Astrocyte (in vitro differentiated cells and primary cell): ENCODE data around the gene NPW. TPM values are rescaled to one million over a fixed set of nuclear protein-coding genes. Genes with fewer than 3 reads are reported as not detected.

ENCODE experiments used
- DNase-seq: peaks from one replicate; pipeline ENCODE4 v3.0.0-alpha.2; 2010; ENCODE audit warnings: low read depth
- FAIRE-seq: peaks from 2 replicates; lab custom pipeline; 2011; peaks lifted over from hg19 to GRCh38; lab: Jason Lieb, UNC
- H2AFZ ChIP-seq: 2 replicates; pipeline ENCODE4 v1.6.0; 2012; ENCODE audit warnings: low read depth, low read length, inconsistent platforms
- H3K27ac ChIP-seq: 2 replicates; pipeline ENCODE4 v1.5.1; 2011; ENCODE audit warnings: low read depth, low read length, inconsistent platforms
- H3K27me3 ChIP-seq: 2 replicates; pipeline ENCODE4 v1.6.0; 2011; ENCODE audit warnings: low read length, inconsistent platforms; ENCODE audit not compliant: insufficient read depth
- H3K36me3 ChIP-seq: 2 replicates; pipeline ENCODE4 v1.5.1; 2011; ENCODE audit warnings: low read length, inconsistent platforms; ENCODE audit not compliant: insufficient read depth
- H3K4me1 ChIP-seq: 2 replicates; pipeline ENCODE4 v1.5.1; 2011; ENCODE audit warnings: low read length, inconsistent platforms; ENCODE audit not compliant: insufficient read depth
- H3K4me2 ChIP-seq: 2 replicates; pipeline ENCODE4 v1.6.0; 2012; ENCODE audit warnings: low read length, inconsistent platforms
- H3K4me3 ChIP-seq: 2 replicates; pipeline ENCODE4 v1.5.1; 2011; ENCODE audit warnings: low read depth, mild to moderate bottlenecking, low read length, inconsistent platforms; ENCODE audit not compliant: insufficient read depth
- H3K79me2 ChIP-seq: 2 replicates; pipeline ENCODE4 v1.6.0; 2012; ENCODE audit warnings: mild to moderate bottlenecking, low read length, inconsistent platforms; ENCODE audit not compliant: insufficient read depth
- H3K9ac ChIP-seq: 2 replicates; pipeline ENCODE4 v1.6.0; 2012; ENCODE audit warnings: mild to moderate bottlenecking, low read length, inconsistent platforms
- H3K9me3 ChIP-seq: 2 replicates; pipeline ENCODE4 v1.5.1; 2012; ENCODE audit warnings: low read depth, mild to moderate bottlenecking, low read length, inconsistent platforms; ENCODE audit not compliant: insufficient read depth
- H4K20me1 ChIP-seq: 2 replicates; pipeline ENCODE4 v1.6.0; 2012; ENCODE audit warnings: low read length, inconsistent platforms; ENCODE audit not compliant: insufficient read depth
- H3K27ac Mint-ChIP-seq: one replicate; pipeline ENCODE4 v1.8.0; 2021; ENCODE audit warnings: mild to moderate bottlenecking, mixed read lengths; ENCODE audit not compliant: unreplicated experiment
- H3K27me3 Mint-ChIP-seq: one replicate; pipeline ENCODE4 v1.8.0; 2021; ENCODE audit warnings: low read depth, mixed read lengths; ENCODE audit not compliant: unreplicated experiment
- H3K36me3 Mint-ChIP-seq: one replicate; pipeline ENCODE4 v1.8.0; 2021; ENCODE audit warnings: low read depth, mixed read lengths; ENCODE audit not compliant: unreplicated experiment
- H3K4me1 Mint-ChIP-seq: one replicate; pipeline ENCODE4 v1.8.0; 2021; ENCODE audit warnings: low read depth, mixed read lengths; ENCODE audit not compliant: unreplicated experiment
- H3K4me3 Mint-ChIP-seq: one replicate; pipeline ENCODE4 v1.8.0; 2021; ENCODE audit warnings: mild to moderate bottlenecking, moderate library complexity, mixed read lengths; ENCODE audit not compliant: unreplicated experiment
- H3K9me3 Mint-ChIP-seq: one replicate; pipeline ENCODE4 v1.8.0; 2021; ENCODE audit warnings: mild to moderate bottlenecking, mixed read lengths; ENCODE audit not compliant: unreplicated experiment
- CTCF ChIP-seq: IDR thresholded peaks from 2 replicates; pipeline ENCODE4 v1.5.1; 2011; ENCODE audit warnings: low read depth, mild to moderate bottlenecking, inconsistent platforms, low read length, moderate library complexity; ENCODE audit not compliant: insufficient read depth
- EZH2 ChIP-seq: IDR thresholded peaks from 2 replicates; pipeline ENCODE4 v1.6.1; 2012; ENCODE audit warnings: mild to moderate bottlenecking, low read length, inconsistent platforms; ENCODE audit not compliant: insufficient read depth
- total RNA-seq: library from RNA; stranded (reverse); gene quantifications from 2 replicates; pipeline ENCODE4 v1.2.1, GENCODE V29; 2021

Gene NPW
- total RNA-seq, 1 donor from 2014 or later: 2.1 TPM

GRCh38 chr16:2003231-2003826 is 16.3 kb upstream of the NPW start:
- Histone ChIP-seq H3K9me3 (no peaks in the 10 kb centered on the region), H3K79me2 (peaks cover 73% of the 10 kb centered on the region), H3K4me1 (peaks cover 26% of the 10 kb centered on the region), H3K4me2 (no peak overlapping the region), H3K36me3 (peaks cover 2% of the 10 kb centered on the region), H3K27ac (no peak overlapping the region), H3K27me3 (no peaks in the 10 kb centered on the region), H4K20me1 (peaks cover 75% of the 10 kb centered on the region), H3K9ac (no peak overlapping the region), H3K4me3 (no peak overlapping the region), H2AFZ (no peak overlapping the region)
- H3K4me1 Mint-ChIP-seq: peaks cover 14% of the 10 kb centered on the region
- TF ChIP-seq EZH2 (no peak), CTCF (no peak)
- no peaks in the 10 kb centered on the region for H3K27me3 Mint-ChIP-seq
- DNase-seq (no peak), FAIRE-seq (no peak)
- peaks cover 3% of the 10 kb centered on the region for H3K36me3 Mint-ChIP-seq
- no peaks in the 10 kb centered on the region for H3K9me3 Mint-ChIP-seq
- no peak overlapping the region for H3K27ac Mint-ChIP-seq
- no peak overlapping the region for H3K4me3 Mint-ChIP-seq

- no peaks in the 10 kb centered on the region for H3K27me3 Mint-ChIP-seq
- Histone ChIP-seq H3K79me2 (peaks cover 80% of the 10 kb centered on the region), H2AFZ (no peak overlapping the region), H3K9me3 (no peaks in the 10 kb centered on the region), H3K4me1 (peaks cover 32% of the 10 kb centered on the region), H3K4me3 (no peak overlapping the region), H3K9ac (no peak overlapping the region), H3K4me2 (peak overlapping the region; percentile 68), H3K36me3 (peaks cover 2% of the 10 kb centered on the region), H3K27ac (no peak overlapping the region), H3K27me3 (no peaks in the 10 kb centered on the region), H4K20me1 (peaks cover 82% of the 10 kb centered on the region)
- H3K4me3 Mint-ChIP-seq: no peak overlapping the region
- H3K27ac Mint-ChIP-seq: peak overlapping the region; percentile 41
- FAIRE-seq (peak; percentile 62), DNase-seq (peak; percentile 50)
- TF ChIP-seq EZH2 (no peak), CTCF (peak; percentile 66)
- H3K9me3 Mint-ChIP-seq: no peaks in the 10 kb centered on the region
- H3K4me1 Mint-ChIP-seq: peaks cover 18% of the 10 kb centered on the region
- peaks cover 5% of the 10 kb centered on the region for H3K36me3 Mint-ChIP-seq
These were observed 15.6 kb upstream of the NPW start for GRCh38 chr16:2003827-2004641.
